ENCODE measurements around the gene ZFP14. TPM values are rescaled to one million over a fixed set of nuclear protein-coding genes. Genes with fewer than 3 reads are reported as not detected.
A peak's percentile ranks its signal among the peaks of the same experiment; 100 is the strongest.

ZFP14 gene
- 4.2 TPM for total RNA-seq

GRCh38 chr19:36378625-36379509 is at the start of gene ZFP14:
ZFP14 (minus strand) TSS chr19:36379201; CDS start chr19:36367892, 11,309 bp downstream.
- no peaks in the 10 kb centered on the region for H3K36me3 ChIP-seq

GRCh38 chr19:36423925-36424324 is 44.9 kb upstream of the ZFP14 start:
- Histone ChIP-seq H3K27me3 (no peaks in the 10 kb centered on the region), H3K4me1 (no peaks in the 10 kb centered on the region), H3K9me3 (no peaks in the 10 kb centered on the region), H3K27ac (no peak overlapping the region), H3K36me3 (no peaks in the 10 kb centered on the region), H3K4me3 (no peak overlapping the region)
- TF ChIP-seq POLR2A (IDR thresholded peaks at IDR 0.05) (no peak), POLR2AphosphoS5 (IDR thresholded peaks at IDR 0.05; ENCODE audit: insufficient read depth in 1 of 2, low read depth in 1 of 2) (no peak), CTCF (IDR thresholded peaks at IDR 0.05) (no peak)
- intact Hi-C loops (cut with DNase I): no loop called here
- no peak for DNase-seq (ENCODE audit: extremely low spot score in 2 of 2)

More at GRCh38 chr19:36378625-36379509, at the start of gene ZFP14:
- peak in 1 of 2 donors; percentile 96 for DNase-seq (ENCODE audit: extremely low spot score in 2 of 2)
- peaks cover 18% of the 10 kb centered on the region for H3K4me1 ChIP-seq
- intact Hi-C loops (cut with DNase I): loop anchor here (2.0 kb wide), 1 partner anchor 40 kb away; the partner anchor contains the start of gene ZFP82
- no peaks in the 10 kb centered on the region for H3K27me3 ChIP-seq
- peak within 1 kb of the TSS; percentile 74 for H3K27ac ChIP-seq
- no peaks in the 10 kb centered on the region for H3K9me3 ChIP-seq
- peak; percentile 84 to 89 for TF ChIP-seq POLR2AphosphoS5 (IDR thresholded peaks at IDR 0.05; ENCODE audit: insufficient read depth in 1 of 2, low read depth in 1 of 2)
- TF ChIP-seq POLR2A (IDR thresholded peaks at IDR 0.05): peak in 1 of 2 donors; percentile 32
- TF ChIP-seq CTCF (IDR thresholded peaks at IDR 0.05): peak in 1 of 3 experiments; percentile 6
- H3K4me3 ChIP-seq: peak within 1 kb of the TSS; percentile 74 to 78

GRCh38 chr19:36421749-36422481 is 42.9 kb upstream of the ZFP14 start:
- intact Hi-C loops (cut with DNase I): no loop called here
- H3K4me1 ChIP-seq: peaks cover 10% of the 10 kb centered on the region
- peak overlapping the region; percentile 47 to 52 for H3K4me3 ChIP-seq
- H3K36me3 ChIP-seq: no peaks in the 10 kb centered on the region
- TF ChIP-seq CTCF (IDR thresholded peaks at IDR 0.05) (no peak), POLR2AphosphoS5 (IDR thresholded peaks at IDR 0.05; ENCODE audit: insufficient read depth in 1 of 2, low read depth in 1 of 2) (no peak), POLR2A (IDR thresholded peaks at IDR 0.05) (no peak)
- H3K9me3 ChIP-seq: no peaks in the 10 kb centered on the region
- no peaks in the 10 kb centered on the region for H3K27me3 ChIP-seq
- DNase-seq (ENCODE audit: extremely low spot score in 2 of 2): no peak
- H3K27ac ChIP-seq: peak overlapping the region; percentile 49

GRCh38 chr19:36420961-36421748 is 42.2 kb upstream of the ZFP14 start:
- intact Hi-C loops (cut with DNase I): no loop called here
- H3K27me3 ChIP-seq: no peaks in the 10 kb centered on the region
- H3K4me3 ChIP-seq: peak overlapping the region; percentile 47 to 52
- TF ChIP-seq POLR2AphosphoS5 (IDR thresholded peaks at IDR 0.05; ENCODE audit: insufficient read depth in 1 of 2, low read depth in 1 of 2) (no peak), POLR2A (IDR thresholded peaks at IDR 0.05) (no peak), CTCF (IDR thresholded peaks at IDR 0.05) (no peak)
- no peaks in the 10 kb centered on the region for H3K9me3 ChIP-seq
- no peaks in the 10 kb centered on the region for H3K36me3 ChIP-seq
- peak overlapping the region; percentile 49 for H3K27ac ChIP-seq
- DNase-seq (ENCODE audit: extremely low spot score in 2 of 2): no peak
- H3K4me1 ChIP-seq: peaks cover 10% of the 10 kb centered on the region

Data from vagina (tissue), 2 donors.